Liver (tissue), 9 donors: Measurements from ENCODE around the gene ZNF785. TPM values are rescaled to one million over a fixed set of nuclear protein-coding genes. Genes with fewer than 3 reads are reported as not detected.

Source experiments
- DNase-seq: peaks from one replicate; pipeline ENCODE4 v3.0.0-alpha.2; 2017; ENCODE audit warnings: low spot score
- H3K27ac ChIP-seq, 2 donors: one replicate each; pipeline ENCODE4 v1.7.0; 2013; ENCODE audit warnings: inconsistent platforms in 2 of 2, low read length in 2 of 2, control low read depth in 1 of 2, low read depth in 1 of 2, mild to moderate bottlenecking in 1 of 2
- H3K27me3 ChIP-seq, 4 donors: one replicate each; pipeline versions ENCODE4 v1.6.1 to v1.7.0; 2013; ENCODE audit warnings: low read length in 3 of 4, inconsistent platforms in 1 of 4, mild to moderate bottlenecking in 1 of 4, moderate library complexity in 1 of 4; ENCODE audit not compliant: control insufficient read depth in 4 of 4, insufficient read depth in 4 of 4
- H3K36me3 ChIP-seq, 4 donors: one replicate each; pipeline versions ENCODE4 v1.6.1 to v1.7.0; 2013; ENCODE audit warnings: low read length in 3 of 4, mild to moderate bottlenecking in 3 of 4, low read depth in 1 of 4, moderate library complexity in 1 of 4; ENCODE audit not compliant: control insufficient read depth in 4 of 4, insufficient read depth in 3 of 4
- H3K4me1 ChIP-seq, 4 donors: one replicate each; pipeline versions ENCODE4 v1.6.1 to v1.7.0; 2013; ENCODE audit warnings: low read length in 3 of 4, mild to moderate bottlenecking in 3 of 4, moderate library complexity in 1 of 4; ENCODE audit not compliant: control insufficient read depth in 4 of 4, insufficient read depth in 4 of 4
- H3K4me3 ChIP-seq, 3 donors: one replicate each; pipeline versions ENCODE4 v1.6.1 to v1.7.0; 2013; ENCODE audit warnings: low read length in 3 of 3, control low read depth in 1 of 3, low read depth in 1 of 3, mild to moderate bottlenecking in 1 of 3
- H3K9ac ChIP-seq, 2 donors: one replicate each; pipeline ENCODE4 v1.7.0; 2013; ENCODE audit warnings: low read length in 2 of 2, mild to moderate bottlenecking in 2 of 2, moderate library complexity in 2 of 2, control low read depth in 1 of 2, low read depth in 1 of 2
- H3K9me3 ChIP-seq, 4 donors: one replicate each; pipeline versions ENCODE4 v1.6.1 to v1.7.0; 2013; ENCODE audit warnings: low read length in 3 of 4; ENCODE audit not compliant: control insufficient read depth in 4 of 4
- EGR1 ChIP-seq, 2 donors: IDR thresholded peaks; 2 replicates each; pipeline ENCODE4 v1.6.1; 2016 to 2018; ENCODE audit warnings: antibody characterized with exemption in 2 of 2, low read depth in 2 of 2
- FOXA1 ChIP-seq: IDR thresholded peaks from 2 replicates; pipeline ENCODE4 v1.6.1; 2016; ENCODE audit warnings: antibody characterized with exemption
- FOXA2 ChIP-seq: IDR thresholded peaks from 2 replicates; pipeline ENCODE4 v1.6.1; 2016; ENCODE audit warnings: antibody characterized with exemption
- GABPA ChIP-seq, 2 donors: IDR thresholded peaks in 1 of 2; conservative IDR thresholded peaks in 1 of 2; 2 replicates each; pipeline ENCODE4 v1.6.1; 2016; ENCODE audit warnings: antibody characterized with exemption in 2 of 2, mild to moderate bottlenecking in 1 of 2, moderate library complexity in 1 of 2
- HNF4A ChIP-seq, 2 donors: conservative IDR thresholded peaks; 2 replicates each; pipeline ENCODE4 v1.6.1; 2016; ENCODE audit warnings: antibody characterized with exemption in 2 of 2, mild to moderate bottlenecking in 2 of 2
- HNF4G ChIP-seq: IDR thresholded peaks from 2 replicates; pipeline ENCODE4 v1.6.1; 2016; ENCODE audit warnings: antibody characterized with exemption
- JUND ChIP-seq, 2 donors: IDR thresholded peaks; 2 replicates each; pipeline ENCODE4 v1.6.1; 2016; ENCODE audit warnings: antibody characterized with exemption in 2 of 2
- NR2F2 ChIP-seq: IDR thresholded peaks from 2 replicates; pipeline ENCODE4 v1.6.1; 2016; ENCODE audit warnings: antibody characterized with exemption
- RAD21 ChIP-seq, 2 donors: IDR thresholded peaks; 2 replicates each; pipeline ENCODE4 v1.6.1; 2016; ENCODE audit warnings: antibody characterized with exemption in 2 of 2, mild to moderate bottlenecking in 2 of 2
- RXRA ChIP-seq, 2 donors: IDR thresholded peaks; 2 replicates each; pipeline ENCODE4 v1.6.1; 2017 to 2018; ENCODE audit warnings: antibody characterized with exemption in 2 of 2, mild to moderate bottlenecking in 1 of 2
- SP1 ChIP-seq: IDR thresholded peaks from 2 replicates; pipeline ENCODE4 v1.6.1; 2018; ENCODE audit warnings: antibody characterized with exemption, mild to moderate bottlenecking
- TAF1 ChIP-seq: conservative IDR thresholded peaks from 2 replicates; pipeline ENCODE4 v1.6.1; 2016; ENCODE audit warnings: antibody characterized with exemption, mild to moderate bottlenecking
- YY1 ChIP-seq: IDR thresholded peaks from 2 replicates; pipeline ENCODE4 v1.6.1; 2016; ENCODE audit warnings: antibody characterized with exemption, mild to moderate bottlenecking
- WGBS: extraction: QIAGEN DNeasy Blood & Tissue Kit; methylation state at CpG from one replicate; pipeline ENCODE4 v1.1.7; 2013; 5-methylcytosine and 5-hydroxymethylcytosine counted together
- polyA plus RNA-seq, 2 donors: library from polyadenylated mRNA; stranded (reverse) in 1 of 2; unstranded in 1 of 2; fragments of 200-250 nt in 1 of 2; fragments of >200 nt in 1 of 2; fragmentation: Nextera tagmentation in 1 of 2; extraction: Ambion mirVana in 1 of 2; gene quantifications; one replicate each; pipeline versions ENCODE4 v1.2.1 to v1.2.3, GENCODE V29; 2013 to 2015
- total RNA-seq, 2 donors: library from RNA; depleted of rRNA; stranded (reverse); fragments of >200 nt; gene quantifications; one replicate each; pipeline ENCODE4 v1.2.3, GENCODE V29; 2014
- TF ChIP-seq, protein P1 (sequence below): IDR thresholded peaks from 2 replicates; pipeline ENCODE4 v1.6.1; 2016; ENCODE audit warnings: antibody characterized with exemption
- TF ChIP-seq, protein P2 (sequence below): IDR thresholded peaks from 2 replicates; pipeline ENCODE4 v1.6.1; 2016; ENCODE audit warnings: antibody characterized with exemption, mild to moderate bottlenecking
- TF ChIP-seq, protein P3 (sequence below): IDR thresholded peaks from 2 replicates; pipeline ENCODE4 v1.6.1; 2016; ENCODE audit warnings: antibody characterized with exemption
- TF ChIP-seq, protein P4 (sequence below): IDR thresholded peaks from 2 replicates; pipeline ENCODE4 v1.6.1; 2016; ENCODE audit warnings: antibody characterized with exemption
- TF ChIP-seq, protein P5 (sequence below): fragments of 150-350 bp; IDR thresholded peaks from 2 replicates; pipeline ENCODE4 v1.5.1; 2017; ENCODE audit warnings: improper control_type of control experiment, low read depth, low read length; ENCODE audit not compliant: missing input control
- donor health status: healthy.
- donor health status: healthy.
- donor health status: healthy.
- donor health status: healthy.
- donor health status: healthy.

Gene ZNF785
- total and polyA plus RNA-seq, 4 donors = 1.8 to 5.9 (median 3.3) TPM

DNA sequence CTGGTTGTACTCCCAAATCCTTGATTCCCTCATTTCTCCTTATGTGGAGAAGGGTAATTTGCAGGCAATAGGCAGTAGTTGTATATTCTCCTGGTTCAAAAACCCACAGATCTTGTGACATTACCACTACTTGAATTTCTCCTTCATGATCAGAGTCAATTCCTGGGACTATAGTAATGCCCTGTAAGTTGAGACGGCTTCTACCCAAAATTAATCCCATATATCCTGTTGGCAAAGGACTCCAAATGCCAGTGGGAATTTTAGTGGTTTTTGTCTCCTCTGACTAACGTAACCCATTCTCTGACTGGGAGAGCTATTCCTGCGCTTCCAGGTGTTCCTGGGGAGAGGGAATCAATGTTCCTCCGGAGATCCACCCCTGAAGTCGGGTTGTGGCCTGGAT is 36.3 kb upstream of the ZNF785 start:
- 92% methylated on average over 5 of the region's 5 CpGs for WGBS

More for the DNA sequence above, 36.3 kb upstream of the ZNF785 start:
- TF ChIP-seq FOXA1 = no peak
- TF ChIP-seq YY1 = no peak
- TF ChIP-seq, protein P1, sequence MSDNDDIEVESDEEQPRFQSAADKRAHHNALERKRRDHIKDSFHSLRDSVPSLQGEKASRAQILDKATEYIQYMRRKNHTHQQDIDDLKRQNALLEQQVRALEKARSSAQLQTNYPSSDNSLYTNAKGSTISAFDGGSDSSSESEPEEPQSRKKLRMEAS = no peak
- TF ChIP-seq, protein P2, sequence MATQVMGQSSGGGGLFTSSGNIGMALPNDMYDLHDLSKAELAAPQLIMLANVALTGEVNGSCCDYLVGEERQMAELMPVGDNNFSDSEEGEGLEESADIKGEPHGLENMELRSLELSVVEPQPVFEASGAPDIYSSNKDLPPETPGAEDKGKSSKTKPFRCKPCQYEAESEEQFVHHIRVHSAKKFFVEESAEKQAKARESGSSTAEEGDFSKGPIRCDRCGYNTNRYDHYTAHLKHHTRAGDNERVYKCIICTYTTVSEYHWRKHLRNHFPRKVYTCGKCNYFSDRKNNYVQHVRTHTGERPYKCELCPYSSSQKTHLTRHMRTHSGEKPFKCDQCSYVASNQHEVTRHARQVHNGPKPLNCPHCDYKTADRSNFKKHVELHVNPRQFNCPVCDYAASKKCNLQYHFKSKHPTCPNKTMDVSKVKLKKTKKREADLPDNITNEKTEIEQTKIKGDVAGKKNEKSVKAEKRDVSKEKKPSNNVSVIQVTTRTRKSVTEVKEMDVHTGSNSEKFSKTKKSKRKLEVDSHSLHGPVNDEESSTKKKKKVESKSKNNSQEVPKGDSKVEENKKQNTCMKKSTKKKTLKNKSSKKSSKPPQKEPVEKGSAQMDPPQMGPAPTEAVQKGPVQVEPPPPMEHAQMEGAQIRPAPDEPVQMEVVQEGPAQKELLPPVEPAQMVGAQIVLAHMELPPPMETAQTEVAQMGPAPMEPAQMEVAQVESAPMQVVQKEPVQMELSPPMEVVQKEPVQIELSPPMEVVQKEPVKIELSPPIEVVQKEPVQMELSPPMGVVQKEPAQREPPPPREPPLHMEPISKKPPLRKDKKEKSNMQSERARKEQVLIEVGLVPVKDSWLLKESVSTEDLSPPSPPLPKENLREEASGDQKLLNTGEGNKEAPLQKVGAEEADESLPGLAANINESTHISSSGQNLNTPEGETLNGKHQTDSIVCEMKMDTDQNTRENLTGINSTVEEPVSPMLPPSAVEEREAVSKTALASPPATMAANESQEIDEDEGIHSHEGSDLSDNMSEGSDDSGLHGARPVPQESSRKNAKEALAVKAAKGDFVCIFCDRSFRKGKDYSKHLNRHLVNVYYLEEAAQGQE = no peak
- TF ChIP-seq RXRA (IDR thresholded peaks at IDR 0.05) = no peak
- TF ChIP-seq EGR1 (IDR thresholded peaks at IDR 0.05; ENCODE audit: low read depth in 2 of 2) = no peak
- no peak for TF ChIP-seq SP1
- TF ChIP-seq HNF4G = no peak
- TF ChIP-seq TAF1 = no peak
- TF ChIP-seq, protein P3, sequence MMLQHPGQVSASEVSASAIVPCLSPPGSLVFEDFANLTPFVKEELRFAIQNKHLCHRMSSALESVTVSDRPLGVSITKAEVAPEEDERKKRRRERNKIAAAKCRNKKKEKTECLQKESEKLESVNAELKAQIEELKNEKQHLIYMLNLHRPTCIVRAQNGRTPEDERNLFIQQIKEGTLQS = no peak
- TF ChIP-seq, protein P4, sequence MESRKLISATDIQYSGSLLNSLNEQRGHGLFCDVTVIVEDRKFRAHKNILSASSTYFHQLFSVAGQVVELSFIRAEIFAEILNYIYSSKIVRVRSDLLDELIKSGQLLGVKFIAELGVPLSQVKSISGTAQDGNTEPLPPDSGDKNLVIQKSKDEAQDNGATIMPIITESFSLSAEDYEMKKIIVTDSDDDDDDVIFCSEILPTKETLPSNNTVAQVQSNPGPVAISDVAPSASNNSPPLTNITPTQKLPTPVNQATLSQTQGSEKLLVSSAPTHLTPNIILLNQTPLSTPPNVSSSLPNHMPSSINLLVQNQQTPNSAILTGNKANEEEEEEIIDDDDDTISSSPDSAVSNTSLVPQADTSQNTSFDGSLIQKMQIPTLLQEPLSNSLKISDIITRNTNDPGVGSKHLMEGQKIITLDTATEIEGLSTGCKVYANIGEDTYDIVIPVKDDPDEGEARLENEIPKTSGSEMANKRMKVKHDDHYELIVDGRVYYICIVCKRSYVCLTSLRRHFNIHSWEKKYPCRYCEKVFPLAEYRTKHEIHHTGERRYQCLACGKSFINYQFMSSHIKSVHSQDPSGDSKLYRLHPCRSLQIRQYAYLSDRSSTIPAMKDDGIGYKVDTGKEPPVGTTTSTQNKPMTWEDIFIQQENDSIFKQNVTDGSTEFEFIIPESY = no peak
- no peak for TF ChIP-seq GABPA (IDR thresholded peaks at IDR 0.05 in 1 of 2, conservative IDR thresholded peaks at IDR 0.05 in 1 of 2)
- no peak for TF ChIP-seq JUND (IDR thresholded peaks at IDR 0.05)
- TF ChIP-seq HNF4A (conservative IDR thresholded peaks at IDR 0.05) = no peak
- TF ChIP-seq, protein P5, sequence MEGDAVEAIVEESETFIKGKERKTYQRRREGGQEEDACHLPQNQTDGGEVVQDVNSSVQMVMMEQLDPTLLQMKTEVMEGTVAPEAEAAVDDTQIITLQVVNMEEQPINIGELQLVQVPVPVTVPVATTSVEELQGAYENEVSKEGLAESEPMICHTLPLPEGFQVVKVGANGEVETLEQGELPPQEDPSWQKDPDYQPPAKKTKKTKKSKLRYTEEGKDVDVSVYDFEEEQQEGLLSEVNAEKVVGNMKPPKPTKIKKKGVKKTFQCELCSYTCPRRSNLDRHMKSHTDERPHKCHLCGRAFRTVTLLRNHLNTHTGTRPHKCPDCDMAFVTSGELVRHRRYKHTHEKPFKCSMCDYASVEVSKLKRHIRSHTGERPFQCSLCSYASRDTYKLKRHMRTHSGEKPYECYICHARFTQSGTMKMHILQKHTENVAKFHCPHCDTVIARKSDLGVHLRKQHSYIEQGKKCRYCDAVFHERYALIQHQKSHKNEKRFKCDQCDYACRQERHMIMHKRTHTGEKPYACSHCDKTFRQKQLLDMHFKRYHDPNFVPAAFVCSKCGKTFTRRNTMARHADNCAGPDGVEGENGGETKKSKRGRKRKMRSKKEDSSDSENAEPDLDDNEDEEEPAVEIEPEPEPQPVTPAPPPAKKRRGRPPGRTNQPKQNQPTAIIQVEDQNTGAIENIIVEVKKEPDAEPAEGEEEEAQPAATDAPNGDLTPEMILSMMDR = no peak
- no peak for TF ChIP-seq RAD21 (IDR thresholded peaks at IDR 0.05)
- no peak for TF ChIP-seq NR2F2
- no peak for TF ChIP-seq FOXA2
- H3K9ac ChIP-seq = no peak overlapping the region
- H3K9me3 ChIP-seq = no peaks in the 10 kb centered on the region
- H3K4me1 ChIP-seq = peaks cover 2 to 25% (median 20%) of the 10 kb centered on the region in 4 donors
- DNase-seq = no peak
- H3K4me3 ChIP-seq = no peak overlapping the region
- no peaks in the 10 kb centered on the region for H3K27me3 ChIP-seq
- no peak overlapping the region for H3K27ac ChIP-seq
- H3K36me3 ChIP-seq = no peaks in the 10 kb centered on the region
